Cardiac muscle cell (in vitro differentiated cells and primary cell): ENCODE results near the gene CCL4. TPM values are rescaled to one million over a fixed set of nuclear protein-coding genes. Genes with fewer than 3 reads are reported as not detected.
A peak's percentile ranks its signal among the peaks of the same experiment; 100 is the strongest.

ENCODE experiments used
- DNase-seq, 2 donors: peaks; one replicate each; pipeline versions ENCODE4 v3.0.0 to v3.0.0-alpha.2; 2010 to 2017; ENCODE audit warnings: low read depth in 1 of 2, low spot score in 1 of 2
- H3K27ac ChIP-seq: fragments of 200-600 bp; sonication (generic); 2 replicates; pipeline ENCODE4 v1.5.1; 2016
- H3K27me3 ChIP-seq: fragments of 200-600 bp; sonication (generic); 2 replicates; pipeline ENCODE4 v1.6.0; 2016; ENCODE audit warnings: control low read depth
- H3K36me3 ChIP-seq: fragments of 200-600 bp; sonication (generic); 2 replicates; pipeline ENCODE4 v1.5.1; 2016; ENCODE audit warnings: control low read depth
- H3K4me1 ChIP-seq: fragments of 200-600 bp; sonication (generic); 2 replicates; pipeline ENCODE4 v1.8.1; 2017; ENCODE audit warnings: low read depth, mild to moderate bottlenecking, mixed run types
- H3K4me3 ChIP-seq: fragments of 200-600 bp; sonication (generic); 2 replicates; pipeline ENCODE4 v1.5.1; 2016; ENCODE audit warnings: mild to moderate bottlenecking
- H3K9me3 ChIP-seq: fragments of 200-600 bp; sonication (generic); 2 replicates; pipeline ENCODE4 v1.5.1; 2017; ENCODE audit warnings: low read depth, mild to moderate bottlenecking, control low read depth
- CTCF ChIP-seq: IDR thresholded peaks from 2 replicates; pipeline ENCODE4 v1.5.1; 2012; ENCODE audit warnings: low read depth, mild to moderate bottlenecking, low read length
- polyA plus RNA-seq: library from polyadenylated mRNA; unstranded; fragments of >200 nt; fragmentation: Nextera tagmentation; extraction: Ambion mirVana; gene quantifications from 2 replicates; pipeline ENCODE4 v1.2.1, GENCODE V29; 2016
- total RNA-seq: library from RNA; depleted of rRNA; stranded (reverse); fragments of >200 nt; gene quantifications from 2 replicates; pipeline ENCODE4 v1.2.3, GENCODE V29; 2016

CCL4 gene
- total and polyA plus RNA-seq, 2 experiments from 2014 or later = not detected

GRCh38 chr17:36133602-36134236, 30.1 kb downstream of the CCL4 start:
- TF ChIP-seq CTCF = no peak
- Histone ChIP-seq H3K27me3 (peaks cover 16% of the 10 kb centered on the region), H3K27ac (no peak overlapping the region), H3K9me3 (no peaks in the 10 kb centered on the region), H3K4me1 (peaks cover 24% of the 10 kb centered on the region), H3K36me3 (no peaks in the 10 kb centered on the region), H3K4me3 (no peak overlapping the region)
- peak in 1 of 2 donors; percentile 60 for DNase-seq

GRCh38 chr17:36135465-36135864, 31.8 kb downstream of the CCL4 start:
- Histone ChIP-seq H3K27me3 (peaks cover 11% of the 10 kb centered on the region), H3K9me3 (no peaks in the 10 kb centered on the region)
- no peak for TF ChIP-seq CTCF

GRCh38 chr17:36136036-36136435, 32.4 kb downstream of the CCL4 start:
- Histone ChIP-seq H3K4me1 (peaks cover 17% of the 10 kb centered on the region), H3K4me3 (no peak overlapping the region), H3K9me3 (no peaks in the 10 kb centered on the region), H3K27ac (no peak overlapping the region), H3K27me3 (peaks cover 13% of the 10 kb centered on the region), H3K36me3 (no peaks in the 10 kb centered on the region)
- TF ChIP-seq CTCF = no peak
- no peak for DNase-seq

More at GRCh38 chr17:36135465-36135864, 31.8 kb downstream of the CCL4 start:
- no peaks in the 10 kb centered on the region for H3K36me3 ChIP-seq
- no peak overlapping the region for H3K4me3 ChIP-seq
- no peak for DNase-seq
- H3K27ac ChIP-seq = no peak overlapping the region
- peaks cover 19% of the 10 kb centered on the region for H3K4me1 ChIP-seq

GRCh38 chr17:36136439-36136838, 32.8 kb downstream of the CCL4 start:
- TF ChIP-seq CTCF = no peak
- Histone ChIP-seq H3K27me3 (peaks cover 17% of the 10 kb centered on the region), H3K4me1 (peaks cover 17% of the 10 kb centered on the region), H3K9me3 (no peaks in the 10 kb centered on the region), H3K27ac (no peak overlapping the region), H3K4me3 (no peak overlapping the region), H3K36me3 (no peaks in the 10 kb centered on the region)
- DNase-seq = no peak

- Histone ChIP-seq H3K4me3 (no peak overlapping the region), H3K27me3 (peaks cover 24% of the 10 kb centered on the region), H3K9me3 (no peaks in the 10 kb centered on the region), H3K4me1 (no peaks in the 10 kb centered on the region), H3K36me3 (no peaks in the 10 kb centered on the region), H3K27ac (no peak overlapping the region)
- DNase-seq = no peak
- no peak for TF ChIP-seq CTCF
Observed at GRCh38 chr17:36142235-36142634, 38.6 kb downstream of the CCL4 start.

GRCh38 chr17:36142806-36143205, 39.2 kb downstream of the CCL4 start:
- H3K36me3 ChIP-seq = no peaks in the 10 kb centered on the region
- no peaks in the 10 kb centered on the region for H3K4me1 ChIP-seq
- H3K27ac ChIP-seq = no peak overlapping the region
- no peak for DNase-seq
- H3K27me3 ChIP-seq = peaks cover 18% of the 10 kb centered on the region
- no peaks in the 10 kb centered on the region for H3K9me3 ChIP-seq
- TF ChIP-seq CTCF = no peak
- no peak overlapping the region for H3K4me3 ChIP-seq
